OCI-LY3 (cell line): ENCODE data around the gene SPATA17.

ENCODE experiments used
- H2AFZ ChIP-seq: fragments of 200-600, 300-600 bp; shearing (Covaris generic); 2 replicates; pipeline ENCODE4 v1.6.0; 2014; ENCODE audit warnings: antibody characterized with exemption, low read depth, low read length
- H3K27ac ChIP-seq: fragments of 200-600, 300-600 bp; sonication (generic); 2 replicates; pipeline ENCODE4 v1.5.1; 2014; ENCODE audit warnings: mild to moderate bottlenecking, low read length, moderate library complexity, mixed read lengths
- H3K27me3 ChIP-seq: fragments of 200-600, 300-600 bp; sonication (generic); 2 replicates; pipeline ENCODE4 v1.6.1; 2014; ENCODE audit warnings: low read depth, low read length, mixed read lengths
- H3K36me3 ChIP-seq: fragments of 200-600, 300-600 bp; sonication (generic); replicated peaks from 2 replicates; pipeline ENCODE3; 2014; ENCODE audit warnings: low read depth, low read length, mixed read lengths
- H3K4me1 ChIP-seq: fragments of 300-600, 200-600 bp; sonication (generic); 2 replicates; pipeline ENCODE4 v1.6.1; 2014; ENCODE audit warnings: low read length, mixed read lengths
- H3K4me2 ChIP-seq: fragments of 200-600, 300-600 bp; sonication (generic); 2 replicates; pipeline ENCODE4 v1.6.1; 2014; ENCODE audit warnings: low read length, mixed read lengths
- H3K4me3 ChIP-seq: fragments of 300-600, 200-600 bp; sonication (generic); 2 replicates; pipeline ENCODE4 v1.5.1; 2014; ENCODE audit warnings: antibody characterized with exemption, mild to moderate bottlenecking, low read length, moderate library complexity
- H3K79me2 ChIP-seq: fragments of 300-600, 200-600 bp; shearing (Covaris generic); 2 replicates; pipeline ENCODE4 v1.6.1; 2014; ENCODE audit warnings: mild to moderate bottlenecking, low read length, mixed read lengths
- H3K9ac ChIP-seq: fragments of 300-600, 200-600 bp; shearing (Covaris generic); 2 replicates; pipeline ENCODE4 v1.6.0; 2014; ENCODE audit warnings: mild to moderate bottlenecking, low read length, moderate library complexity
- H3K9me3 ChIP-seq: fragments of 200-600, 300-600 bp; shearing (Covaris generic); 2 replicates; pipeline ENCODE4 v1.6.1; 2014; ENCODE audit warnings: low read length, mixed read lengths; ENCODE audit not compliant: insufficient read depth
- H4K20me1 ChIP-seq: fragments of 200-600, 300-600 bp; sonication (generic); 2 replicates; pipeline ENCODE4 v1.6.1; 2016; ENCODE audit warnings: low read length, mixed read lengths; ENCODE audit not compliant: insufficient read depth
- CTCF ChIP-seq: fragments of 200-600, 300-600 bp; sonication (generic); IDR thresholded peaks from 2 replicates; pipeline ENCODE4 v1.5.1; 2014; ENCODE audit warnings: antibody characterized with exemption, low read length, low read depth
- EZH2phosphoT487 ChIP-seq: fragments of 200-600 bp; shearing (Covaris generic); IDR thresholded peaks from 2 replicates; pipeline ENCODE4 v1.6.1; 2018; ENCODE audit warnings: antibody characterized with exemption, mixed run types, low read depth

SPATA17 gene

GRCh38 chr1:217617126-217617525 lies 14.0 kb upstream of the SPATA17 start:
- no peak overlapping the region for H2AFZ ChIP-seq
- no peaks in the 10 kb centered on the region for H3K9me3 ChIP-seq
- H3K9ac ChIP-seq = no peak overlapping the region
- TF ChIP-seq CTCF (no peak), EZH2phosphoT487 (no peak)
- no peak overlapping the region for H3K4me3 ChIP-seq
- H3K27me3 ChIP-seq = no peaks in the 10 kb centered on the region
- peaks cover 32% of the 10 kb centered on the region for H3K36me3 ChIP-seq
- 0 out of 2 replicates have a peak overlapping the region, but pooled peaks have one; percentile 0 for H3K4me2 ChIP-seq
- H3K27ac ChIP-seq = no peak overlapping the region
- H3K4me1 ChIP-seq = peaks cover 39% of the 10 kb centered on the region
- H3K79me2 ChIP-seq = peaks cover 31% of the 10 kb centered on the region
- H4K20me1 ChIP-seq = 0 out of 2 replicates have a peak, but pooled peaks cover 3% of the 10 kb centered on the region

GRCh38 chr1:217620814-217621213 lies 10.3 kb upstream of the SPATA17 start:
- Histone ChIP-seq H3K4me3 (peak overlapping the region; percentile 54), H3K4me2 (peak overlapping the region; percentile 69), H3K36me3 (peaks cover 27% of the 10 kb centered on the region), H3K79me2 (peaks cover 64% of the 10 kb centered on the region), H3K27me3 (no peaks in the 10 kb centered on the region), H3K27ac (peak overlapping the region; percentile 91), H2AFZ (no peak overlapping the region), H3K9me3 (no peaks in the 10 kb centered on the region), H3K9ac (peak overlapping the region; percentile 41), H3K4me1 (peaks cover 60% of the 10 kb centered on the region), H4K20me1 (0 out of 2 replicates have a peak, but pooled peaks cover 3% of the 10 kb centered on the region)
- TF ChIP-seq EZH2phosphoT487 = no peak
- no peak for TF ChIP-seq CTCF

- no peak for TF ChIP-seq EZH2phosphoT487
- TF ChIP-seq CTCF = no peak
Observed at GRCh38 chr1:217622042-217622441, 9.1 kb upstream of the SPATA17 start.

GRCh38 chr1:217626321-217626720 lies 4.8 kb upstream of the SPATA17 start:
- Histone ChIP-seq H4K20me1 (no peaks in the 10 kb centered on the region), H3K79me2 (peaks cover 86% of the 10 kb centered on the region), H3K36me3 (no peaks in the 10 kb centered on the region), H3K9ac (no peak overlapping the region), H3K4me2 (no peak overlapping the region), H3K27me3 (no peaks in the 10 kb centered on the region), H3K27ac (no peak overlapping the region), H3K4me1 (peaks cover 62% of the 10 kb centered on the region), H3K9me3 (no peaks in the 10 kb centered on the region), H3K4me3 (no peak overlapping the region), H2AFZ (no peak overlapping the region)
- TF ChIP-seq CTCF = no peak
- no peak for TF ChIP-seq EZH2phosphoT487

More at GRCh38 chr1:217622042-217622441, 9.1 kb upstream of the SPATA17 start:
- Histone ChIP-seq H3K4me1 (peaks cover 61% of the 10 kb centered on the region), H3K27me3 (no peaks in the 10 kb centered on the region), H3K36me3 (peaks cover 20% of the 10 kb centered on the region), H3K27ac (peak overlapping the region; percentile 91), H4K20me1 (no peaks in the 10 kb centered on the region), H3K9me3 (no peaks in the 10 kb centered on the region), H3K4me3 (peak overlapping the region; percentile 54), H2AFZ (no peak overlapping the region), H3K79me2 (peaks cover 65% of the 10 kb centered on the region), H3K9ac (peak overlapping the region; percentile 41), H3K4me2 (peak overlapping the region; percentile 69)
